GM21367 (cell line): ENCODE results near the gene ALG10.
A peak's percentile ranks its signal among the peaks of the same experiment; 100 is the strongest.
"Not testable (repeated sequence)": the region's sequence is repeated elsewhere in the genome, so short reads cannot be mapped to it uniquely, and the experiment has no call there.

ENCODE experiments used
- ATAC-seq: cut with Tn5 transposase; IDR thresholded peaks from one replicate; pipeline ENCODE4 v1.9.1; 2021; ENCODE audit not compliant: unreplicated experiment

The ALG10 gene, protein sequence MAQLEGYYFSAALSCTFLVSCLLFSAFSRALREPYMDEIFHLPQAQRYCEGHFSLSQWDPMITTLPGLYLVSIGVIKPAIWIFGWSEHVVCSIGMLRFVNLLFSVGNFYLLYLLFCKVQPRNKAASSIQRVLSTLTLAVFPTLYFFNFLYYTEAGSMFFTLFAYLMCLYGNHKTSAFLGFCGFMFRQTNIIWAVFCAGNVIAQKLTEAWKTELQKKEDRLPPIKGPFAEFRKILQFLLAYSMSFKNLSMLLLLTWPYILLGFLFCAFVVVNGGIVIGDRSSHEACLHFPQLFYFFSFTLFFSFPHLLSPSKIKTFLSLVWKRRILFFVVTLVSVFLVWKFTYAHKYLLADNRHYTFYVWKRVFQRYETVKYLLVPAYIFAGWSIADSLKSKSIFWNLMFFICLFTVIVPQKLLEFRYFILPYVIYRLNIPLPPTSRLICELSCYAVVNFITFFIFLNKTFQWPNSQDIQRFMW

DNA sequence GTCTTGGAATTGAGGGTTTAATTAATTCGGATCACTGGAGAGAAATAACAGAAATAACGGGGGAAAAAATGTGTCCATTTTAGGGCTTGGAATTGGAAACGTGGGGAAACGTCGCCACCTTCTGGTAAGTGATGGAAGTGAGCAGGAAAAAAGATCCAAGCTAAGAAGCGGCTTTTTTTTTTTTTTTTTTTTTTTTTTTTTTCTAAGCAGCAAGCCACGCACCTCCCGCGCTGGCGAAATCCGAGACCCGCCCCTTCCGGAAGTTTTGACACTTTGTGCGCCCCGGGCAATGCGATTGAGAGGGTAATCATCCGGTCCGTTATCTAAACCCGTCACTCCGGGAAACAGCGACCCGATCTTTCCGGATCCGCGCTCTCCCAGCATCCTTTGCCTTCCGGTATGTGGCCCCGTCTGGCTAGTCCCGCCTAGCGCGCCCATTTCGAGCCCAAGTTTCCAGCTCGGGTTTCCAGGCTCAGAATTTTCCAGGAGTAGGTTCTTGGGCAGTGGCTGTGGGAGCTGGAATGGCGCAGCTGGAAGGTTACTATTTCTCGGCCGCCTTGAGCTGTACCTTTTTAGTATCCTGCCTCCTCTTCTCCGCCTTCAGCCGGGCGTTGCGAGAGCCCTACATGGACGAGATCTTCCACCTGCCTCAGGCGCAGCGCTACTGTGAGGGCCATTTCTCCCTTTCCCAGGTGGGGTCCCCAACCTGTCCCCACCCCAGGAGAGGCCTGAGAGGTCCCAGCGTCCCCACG is at the start of gene ALG10:
ALG10 (plus strand) TSS at position 418 of the 752 bp plus-strand sequence; CDS start at position 522, 104 bp downstream.
- ATAC-seq, result peak; percentile 99

DNA sequence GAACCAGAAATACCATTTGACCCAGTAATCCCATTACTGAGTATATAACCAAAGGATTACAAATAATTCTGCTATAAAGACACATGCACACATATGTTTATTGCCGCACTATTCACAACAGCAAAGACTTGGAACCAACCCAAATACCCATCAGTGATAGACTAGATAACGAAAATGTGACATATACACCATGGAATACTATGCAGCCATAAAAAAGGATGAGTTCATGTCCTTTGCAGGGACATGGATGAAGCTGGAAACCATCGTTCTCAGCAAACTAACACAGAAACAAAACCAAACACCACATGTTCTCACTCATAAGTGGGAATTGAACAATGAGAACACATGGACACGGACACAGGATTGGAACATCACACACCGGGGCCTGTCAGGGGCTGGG is 49.4 kb upstream of the ALG10 start:
- not testable (repeated sequence) for ATAC-seq

DNA sequence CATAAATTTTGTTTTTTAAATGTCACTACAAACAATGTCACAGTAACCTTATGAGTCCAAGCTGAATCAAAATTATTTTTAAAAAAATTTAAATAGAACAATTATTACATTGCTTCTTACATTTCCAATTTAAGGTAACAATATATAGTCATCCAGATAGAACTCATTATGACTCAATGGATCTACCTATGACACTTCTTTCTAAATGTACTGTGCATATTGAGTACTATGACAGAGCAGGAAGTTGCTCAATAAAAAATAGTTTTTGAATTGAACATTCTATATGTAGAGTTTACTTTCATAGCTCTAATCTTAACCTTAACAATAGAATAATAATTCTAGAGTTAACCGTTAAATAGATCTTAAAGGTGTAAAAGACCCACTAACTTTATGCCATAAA is 44.4 kb upstream of the ALG10 start:
- no peak for ATAC-seq

DNA sequence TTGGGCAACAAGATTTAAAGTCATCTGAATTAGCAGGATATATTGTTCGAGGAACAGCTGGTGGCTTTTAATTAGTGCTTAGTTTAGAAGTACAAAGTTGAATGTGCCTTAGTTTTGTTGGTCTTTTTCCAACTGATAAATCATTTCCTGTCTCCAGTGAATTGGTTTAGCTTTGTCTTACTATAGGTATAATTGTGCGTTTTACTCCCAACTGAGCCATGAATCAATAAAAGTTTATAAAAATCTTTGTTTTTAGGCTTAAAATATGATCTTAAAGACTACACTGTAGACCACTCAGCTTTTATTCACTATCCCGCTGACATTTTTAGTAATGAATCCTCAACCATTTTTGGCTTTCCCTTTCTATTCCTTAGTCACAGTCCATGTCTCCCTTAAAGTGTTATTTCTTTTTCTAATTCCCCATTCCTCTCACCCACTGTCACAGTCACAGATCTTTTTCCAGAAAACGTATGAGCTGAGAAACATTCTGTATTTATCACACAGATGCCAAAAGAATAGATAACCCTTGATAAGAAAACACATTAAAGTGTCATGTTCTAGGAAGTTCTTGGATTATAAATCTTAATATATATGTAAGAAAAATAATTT is 34.0 kb upstream of the ALG10 start:
- ATAC-seq, result no peak

DNA sequence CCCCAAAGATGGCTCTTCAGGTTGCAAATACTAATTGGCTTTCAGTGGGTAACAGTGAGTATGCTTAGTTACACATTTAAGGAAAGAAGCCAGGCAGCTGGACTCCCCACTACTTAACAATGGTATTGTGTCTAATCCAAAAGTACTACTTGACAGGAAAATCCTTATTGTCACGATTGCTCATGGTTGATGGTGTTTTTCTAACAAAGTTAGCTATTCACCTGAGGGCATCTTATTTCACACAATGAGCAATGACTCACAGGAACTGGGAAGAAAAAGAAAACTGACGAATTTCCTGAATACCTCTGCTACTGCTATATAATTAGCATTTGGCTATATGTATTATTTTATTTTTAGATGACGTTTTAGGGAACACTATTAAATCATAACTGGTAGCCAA is 33.4 kb upstream of the ALG10 start:
- no peak for ATAC-seq

DNA sequence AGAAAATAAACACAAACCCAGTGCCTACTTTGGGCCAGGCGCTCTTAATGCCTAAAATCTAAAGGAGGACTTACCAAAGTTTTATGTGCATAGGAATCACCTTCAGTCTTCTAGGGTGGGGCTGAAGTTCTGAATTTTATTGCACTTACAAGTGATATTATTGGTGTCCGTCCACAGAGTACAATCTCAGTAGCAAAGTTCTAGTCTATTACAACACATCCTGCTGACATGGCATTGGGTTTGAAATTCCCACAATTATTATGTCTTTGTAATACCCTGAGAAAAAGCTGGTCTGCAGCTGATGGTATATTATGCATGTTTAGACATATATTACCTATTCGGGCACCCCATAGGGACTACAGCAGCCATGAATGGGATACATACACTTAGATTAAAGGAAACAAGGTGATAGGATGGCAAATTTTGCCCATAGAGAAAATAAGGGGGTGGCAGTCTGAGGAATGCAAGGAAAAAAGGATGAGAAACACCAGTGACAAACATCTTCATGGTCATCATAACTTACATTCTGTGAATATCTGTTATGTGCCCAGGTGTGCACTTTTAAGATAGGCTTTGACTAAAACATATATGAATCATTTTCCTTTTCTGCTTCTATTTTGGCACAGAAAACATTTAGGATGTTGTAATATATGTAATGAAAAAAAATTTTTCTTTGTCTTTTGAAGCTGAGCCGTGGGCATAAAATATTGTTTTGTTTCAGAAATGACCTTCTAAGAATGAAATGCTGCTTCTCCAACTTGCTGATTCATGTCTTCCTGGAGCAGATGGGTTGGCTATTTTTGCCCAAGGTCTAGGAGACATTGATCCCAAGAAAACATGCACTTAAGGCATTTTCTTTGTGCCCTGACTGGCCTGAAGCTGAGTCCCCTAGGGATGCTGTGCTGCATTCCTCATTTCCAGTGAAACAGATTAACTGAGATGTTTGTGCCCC is 27.2 kb upstream of the ALG10 start:
- no peak for ATAC-seq

DNA sequence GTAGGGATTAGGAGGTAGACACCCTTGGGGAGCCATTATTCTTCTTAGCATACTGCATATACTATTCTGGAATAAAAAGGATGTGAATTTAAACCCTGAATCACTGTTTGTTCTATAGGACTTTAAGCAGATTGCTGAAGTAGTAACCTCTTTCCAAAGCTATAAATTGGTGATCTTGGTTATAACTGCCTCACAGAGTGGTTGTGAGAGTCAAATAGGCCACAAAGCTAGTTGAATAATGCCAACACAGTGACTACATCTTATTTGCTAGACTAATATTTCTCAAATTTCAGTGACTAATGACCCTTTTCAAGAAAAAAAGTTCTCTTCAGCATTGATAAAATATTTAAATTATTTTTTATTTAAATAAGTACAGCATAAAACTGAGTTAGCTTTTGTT is 13.5 kb upstream of the ALG10 start:
- ATAC-seq, result not testable (repeated sequence)

DNA sequence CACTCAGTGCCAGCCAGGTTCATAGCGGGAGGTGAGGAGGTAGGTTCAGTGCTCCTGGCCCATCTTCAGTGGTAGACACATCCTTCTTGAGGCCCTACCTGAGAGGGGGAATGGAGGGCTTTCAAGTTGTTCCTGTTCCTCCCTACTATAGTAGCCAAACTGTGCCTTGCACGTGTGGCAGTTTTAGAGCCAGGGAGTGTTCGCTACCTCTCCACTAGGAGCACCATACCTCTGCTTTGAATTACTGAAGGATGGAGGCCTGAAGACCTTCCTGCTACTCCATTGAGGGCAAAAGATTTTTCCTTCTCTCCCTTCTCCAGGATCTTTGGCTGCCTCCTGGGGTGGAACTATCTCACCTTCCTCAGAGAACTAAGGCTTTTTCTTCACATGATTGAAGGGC is 5.9 kb upstream of the ALG10 start:
- no peak for ATAC-seq

DNA sequence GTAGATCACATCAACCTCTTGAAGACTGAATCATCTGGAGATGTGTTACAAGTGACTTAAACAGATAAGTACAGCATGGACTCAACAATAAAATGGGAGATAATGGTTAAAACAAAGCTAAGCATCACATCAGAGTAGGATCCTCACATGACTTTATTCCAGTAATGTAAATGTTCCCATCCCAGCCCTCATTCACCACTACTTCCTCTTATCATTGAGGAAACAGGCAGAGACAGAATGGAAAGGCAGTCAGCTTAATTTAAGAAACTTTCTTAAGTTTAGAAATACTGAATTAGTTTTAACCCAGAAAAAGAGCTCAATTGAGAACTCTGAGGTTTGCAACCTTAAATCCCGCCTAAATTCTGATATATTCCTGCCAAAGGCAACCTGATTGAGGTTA is 1.2 kb upstream of the ALG10 start:
- no peak for ATAC-seq

DNA sequence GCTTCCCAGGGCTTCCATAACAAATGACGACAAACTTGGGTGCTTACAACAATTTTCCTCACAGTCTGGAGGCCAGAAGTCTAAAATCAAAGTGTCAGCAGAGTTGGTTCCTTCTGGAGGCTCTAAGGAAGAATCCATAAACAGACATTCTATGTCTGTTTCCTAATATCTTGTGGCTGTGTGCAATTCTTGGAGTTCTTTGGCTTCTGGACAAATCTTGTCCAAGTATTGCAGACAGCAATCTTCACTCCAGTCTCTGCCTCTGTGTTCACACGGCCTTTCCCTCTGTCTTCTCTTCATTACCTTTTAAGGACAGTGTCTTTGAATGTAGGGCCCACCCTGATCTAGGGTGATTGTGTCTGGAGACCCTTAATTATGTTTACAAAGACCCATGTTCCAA is 5.4 kb downstream of the ALG10 start:
- not testable (repeated sequence) for ATAC-seq

DNA sequence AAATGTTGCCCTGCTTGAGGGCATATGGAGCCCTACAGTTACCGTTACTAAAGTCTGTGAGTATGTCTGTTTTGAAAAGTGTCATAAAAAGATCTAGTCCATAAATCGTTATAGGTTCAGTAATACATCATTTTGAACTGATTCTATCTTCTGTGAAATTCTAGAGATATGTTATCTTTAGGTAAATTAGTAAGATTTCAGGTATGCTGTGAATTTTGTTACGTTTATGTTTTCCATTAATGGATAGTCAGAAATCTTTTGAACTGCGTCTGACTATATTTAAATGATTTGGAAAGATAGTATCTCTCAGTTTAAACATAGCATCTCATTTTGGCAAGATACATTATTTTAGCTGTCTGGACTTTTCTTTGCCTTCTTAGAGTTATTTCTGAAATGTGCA is 8.3 kb downstream of the ALG10 start:
- ATAC-seq, result no peak

DNA sequence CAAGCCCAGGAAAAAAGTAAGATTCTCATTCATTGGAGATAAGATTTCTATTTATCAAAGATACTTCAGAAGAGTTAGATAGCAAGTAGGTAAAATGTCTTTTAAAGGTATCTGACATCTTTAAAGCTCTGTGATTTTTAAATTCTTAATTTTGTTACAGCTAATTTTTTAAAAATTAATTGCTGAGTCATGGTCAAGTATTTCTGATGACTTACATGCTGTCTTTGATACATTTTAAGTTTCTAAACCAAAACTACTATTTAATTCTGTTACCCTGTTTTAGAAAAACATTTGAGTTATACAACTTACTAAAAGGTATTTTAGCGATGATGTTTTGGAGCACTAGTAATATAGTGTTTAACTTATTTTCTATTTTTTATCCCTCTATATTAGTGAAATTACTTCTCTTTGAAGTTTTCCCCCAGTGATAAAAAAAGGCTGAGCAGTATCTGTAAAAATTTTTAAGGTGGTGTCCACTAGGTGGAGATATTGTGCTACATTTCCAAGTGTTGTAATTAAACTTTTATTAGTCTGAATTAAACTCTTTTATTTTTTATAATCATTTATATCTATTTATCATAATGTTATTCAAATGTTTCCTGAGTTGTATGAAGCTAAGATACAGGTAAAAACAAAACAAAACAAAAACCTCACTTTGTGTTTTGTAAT is 11.5 kb downstream of the ALG10 start:
- ATAC-seq, result no peak

DNA sequence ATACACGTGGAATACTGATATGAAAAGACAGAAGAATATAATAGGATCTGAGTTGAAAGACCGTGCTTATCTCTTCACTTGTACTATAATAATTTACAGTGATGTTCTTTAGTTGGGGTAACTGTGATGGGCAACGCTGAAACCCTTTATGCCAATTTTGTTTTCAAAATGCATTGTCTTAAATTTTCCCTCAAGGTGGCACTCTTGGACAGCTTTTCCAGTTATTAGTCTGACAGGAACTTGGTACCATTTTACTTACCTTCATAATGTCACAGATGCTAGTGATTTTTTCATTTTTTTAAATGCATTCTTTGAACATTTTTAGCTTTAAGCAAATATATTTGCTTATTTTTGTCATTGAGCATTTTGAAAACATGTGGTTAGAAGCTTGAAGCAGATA is 16.1 kb downstream of the ALG10 start:
- not testable (repeated sequence) for ATAC-seq

DNA sequence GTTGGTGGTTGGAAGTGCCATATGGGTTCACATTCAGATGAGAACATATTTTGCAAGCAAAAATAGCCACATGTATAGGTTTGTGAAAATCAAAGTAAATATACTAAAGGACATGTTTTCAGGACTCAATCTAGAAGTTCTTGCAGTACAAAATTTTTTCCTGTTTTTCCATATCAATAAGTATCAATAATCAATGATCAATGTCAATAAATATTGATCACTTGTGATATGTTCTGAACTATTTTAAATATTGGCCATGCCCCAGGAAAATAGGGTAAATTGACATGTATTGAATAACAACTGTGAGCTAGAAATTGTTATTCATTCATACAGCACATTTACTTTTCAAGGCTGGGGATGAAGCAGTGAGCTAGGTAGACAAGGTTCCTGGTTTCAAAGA is 24.3 kb downstream of the ALG10 start:
- no peak for ATAC-seq

DNA sequence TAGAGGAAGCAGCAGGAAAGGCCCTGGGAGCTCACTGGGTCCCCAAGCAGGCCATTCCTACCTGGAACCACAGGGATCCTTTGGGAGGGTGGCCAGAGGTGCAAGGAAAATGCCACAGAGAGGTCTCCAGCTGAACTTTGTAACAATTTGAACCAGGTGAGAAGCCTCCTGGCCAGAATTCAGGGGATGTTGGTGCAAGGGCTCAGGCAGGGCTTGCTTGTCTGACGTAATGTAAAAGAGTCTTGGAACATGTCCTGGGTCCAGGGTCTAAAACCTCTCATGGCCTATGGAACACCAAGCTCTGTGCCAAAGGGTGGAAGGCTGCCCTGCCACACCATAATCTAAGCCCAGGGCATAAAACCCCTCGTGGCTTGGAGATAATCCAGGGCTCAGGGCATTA is 25.6 kb downstream of the ALG10 start:
- ATAC-seq, result not testable (repeated sequence)

DNA sequence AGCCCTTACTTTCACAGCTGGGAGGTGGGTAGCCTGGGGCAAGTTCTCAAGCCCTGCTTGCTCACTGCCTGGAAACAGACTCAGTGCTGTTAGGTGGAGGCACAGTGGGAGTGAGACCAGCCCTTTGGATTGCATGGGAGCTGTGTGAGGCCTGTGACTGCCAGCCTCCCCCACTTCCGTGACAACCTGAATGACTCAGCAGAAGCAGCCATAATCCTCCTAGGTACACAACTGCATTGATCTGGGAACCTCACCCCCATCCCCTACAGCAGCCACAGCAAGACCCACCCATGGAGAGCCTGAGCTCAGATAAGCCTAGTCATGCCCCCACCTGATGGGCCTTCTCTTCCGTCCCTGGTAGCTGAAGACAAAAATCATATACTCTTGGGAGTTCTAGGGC is 26.4 kb downstream of the ALG10 start:
- ATAC-seq, result no peak

DNA sequence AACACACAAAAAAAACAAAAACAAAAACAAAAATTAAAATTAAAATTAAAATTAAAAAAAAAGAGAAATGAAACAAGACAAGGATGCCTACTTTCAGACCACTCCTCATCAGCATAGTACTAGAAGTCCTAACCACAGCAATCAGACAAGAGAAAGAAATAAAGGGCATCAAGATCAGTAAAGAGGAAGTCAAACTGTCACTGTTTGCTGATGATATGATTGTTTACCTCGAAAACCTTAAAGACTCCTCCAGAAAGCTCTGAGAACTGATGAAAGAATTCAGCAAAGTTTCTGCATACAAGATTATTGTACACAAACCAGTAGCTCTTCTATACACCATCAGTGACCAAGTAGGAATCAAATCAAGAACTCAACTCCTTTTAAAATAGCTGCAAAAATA is 29.2 kb downstream of the ALG10 start:
- ATAC-seq, result no peak

DNA sequence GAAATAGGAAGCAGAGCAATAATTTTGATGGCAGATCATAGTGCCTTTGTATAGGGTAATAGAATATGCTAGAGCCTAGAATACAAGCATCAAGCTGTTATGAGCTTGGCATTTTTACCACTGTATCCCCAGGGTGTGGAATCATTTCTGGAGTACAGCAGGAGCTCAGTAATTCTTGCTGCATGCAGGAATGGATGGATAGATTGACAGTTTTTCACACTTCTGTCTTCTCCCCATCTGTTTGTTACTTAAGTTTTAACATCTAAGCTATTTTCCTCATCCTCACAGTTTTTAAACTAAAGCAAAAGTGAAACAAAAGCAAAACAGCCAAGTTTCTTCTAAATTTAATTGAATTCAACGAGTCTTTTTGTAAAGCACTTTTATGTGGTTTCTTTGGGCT is 32.6 kb downstream of the ALG10 start:
- ATAC-seq, result no peak
